H9 (cell line): ENCODE measurements around the gene DYRK1A. TPM values are rescaled to one million over a fixed set of nuclear protein-coding genes. Genes with fewer than 3 reads are reported as not detected.
A peak's percentile ranks its signal among the peaks of the same experiment; 100 is the strongest.

ENCODE experiments used
- DNase-seq: peaks from one replicate; pipeline ENCODE4 v3.0.0-alpha.2; 2017
- H2AFZ ChIP-seq: one replicate; pipeline ENCODE4 v1.6.1; 2013; ENCODE audit warnings: mild to moderate bottlenecking, low read length, control low read depth, moderate library complexity
- H2AK5ac ChIP-seq: 2 replicates; pipeline ENCODE4 v1.6.1; 2013; ENCODE audit warnings: low read length, control low read depth, mixed read lengths; ENCODE audit not compliant: insufficient read length
- H2BK120ac ChIP-seq: one replicate; pipeline ENCODE4 v1.6.1; 2013; ENCODE audit warnings: low read depth, mild to moderate bottlenecking, low read length, control low read depth, inconsistent platforms; ENCODE audit not compliant: poor library complexity, severe bottlenecking
- H2BK12ac ChIP-seq: 2 replicates; pipeline ENCODE4 v1.6.1; 2013; ENCODE audit warnings: low read length, control low read depth, mixed read lengths, low read depth; ENCODE audit not compliant: insufficient read length
- H2BK15ac ChIP-seq: 2 replicates; pipeline ENCODE4 v1.6.1; 2013; ENCODE audit warnings: low read depth, low read length, control low read depth
- H2BK20ac ChIP-seq: one replicate; pipeline ENCODE4 v1.6.1; 2013; ENCODE audit warnings: low read depth, mild to moderate bottlenecking, low read length, control low read depth, inconsistent platforms; ENCODE audit not compliant: poor library complexity, severe bottlenecking
- H2BK5ac ChIP-seq: 2 replicates; pipeline ENCODE4 v1.6.1; 2013; ENCODE audit warnings: low read length, control low read depth, mixed read lengths; ENCODE audit not compliant: insufficient read length
- H3K14ac ChIP-seq: 2 replicates; pipeline ENCODE4 v1.6.1; 2013; ENCODE audit warnings: low read length, control low read depth; ENCODE audit not compliant: insufficient read depth
- H3K18ac ChIP-seq: 2 replicates; pipeline ENCODE4 v1.6.1; 2013; ENCODE audit warnings: low read depth, mild to moderate bottlenecking, mixed read lengths, low read length, control low read depth; ENCODE audit not compliant: insufficient read length
- H3K23ac ChIP-seq: 2 replicates; pipeline ENCODE4 v1.6.1; 2013; ENCODE audit warnings: low read length, control low read depth, mixed read lengths, low read depth; ENCODE audit not compliant: insufficient read length
- H3K23me2 ChIP-seq: 2 replicates; pipeline ENCODE4 v1.6.1; 2013; ENCODE audit warnings: low read depth, mild to moderate bottlenecking, mixed read lengths, low read length, control low read depth; ENCODE audit not compliant: insufficient read length, poor library complexity, severe bottlenecking
- H3K27ac ChIP-seq: 2 replicates; pipeline ENCODE4 v1.5.1; 2013; ENCODE audit warnings: low read length, control low read depth, mixed read lengths, low read depth; ENCODE audit not compliant: insufficient read length
- H3K27me3 ChIP-seq: 2 replicates; pipeline ENCODE4 v1.6.1; 2013; ENCODE audit warnings: low read length, control low read depth, inconsistent platforms; ENCODE audit not compliant: insufficient read depth
- H3K4ac ChIP-seq: 2 replicates; pipeline ENCODE4 v1.6.1; 2013; ENCODE audit warnings: low read depth, mild to moderate bottlenecking, control low read depth, inconsistent platforms, low read length, moderate library complexity
- H3K4me1 ChIP-seq: 2 replicates; pipeline ENCODE4 v1.6.1; 2013; ENCODE audit warnings: low read length, control low read depth, inconsistent platforms; ENCODE audit not compliant: insufficient read depth
- H3K4me2 ChIP-seq: 2 replicates; pipeline ENCODE4 v1.6.1; 2013; ENCODE audit warnings: low read length, control low read depth, mixed read lengths; ENCODE audit not compliant: insufficient read length, insufficient read depth
- H3K56ac ChIP-seq: 2 replicates; pipeline ENCODE4 v1.6.1; 2013; ENCODE audit warnings: low read depth, mild to moderate bottlenecking, mixed read lengths, low read length, control low read depth; ENCODE audit not compliant: insufficient read length
- H3K79me1 ChIP-seq: 2 replicates; pipeline ENCODE4 v1.6.1; 2013; ENCODE audit warnings: low read depth, mild to moderate bottlenecking, moderate library complexity, low read length, control low read depth, inconsistent platforms; ENCODE audit not compliant: insufficient read depth, poor library complexity, severe bottlenecking
- H3K79me2 ChIP-seq: 2 replicates; pipeline ENCODE4 v1.6.1; 2013; ENCODE audit warnings: low read length, control low read depth, inconsistent platforms; ENCODE audit not compliant: insufficient read depth
- H3K9ac ChIP-seq: 2 replicates; pipeline ENCODE4 v1.6.1; 2013; ENCODE audit warnings: low read length, control low read depth, mixed read lengths; ENCODE audit not compliant: insufficient read length; ENCODE audit errors: extremely low read depth
- H3K9me3 ChIP-seq: one replicate; pipeline ENCODE4 v1.6.1; 2013; ENCODE audit warnings: low read depth, low read length, inconsistent platforms; ENCODE audit not compliant: control insufficient read depth
- H3T11ph ChIP-seq: one replicate; pipeline ENCODE4 v1.6.1; 2013; ENCODE audit warnings: mild to moderate bottlenecking, low read length, control low read depth, inconsistent platforms
- H4K20me1 ChIP-seq: one replicate; pipeline ENCODE4 v1.6.1; 2013; ENCODE audit not compliant: control insufficient read depth, insufficient read length, insufficient read depth
- H4K5ac ChIP-seq: 2 replicates; pipeline ENCODE4 v1.6.1; 2013; ENCODE audit warnings: low read depth, mild to moderate bottlenecking, mixed read lengths, low read length, control low read depth; ENCODE audit not compliant: insufficient read length
- H4K8ac ChIP-seq: replicated peaks from 2 replicates; pipeline ENCODE4 v1.6.1; 2013; ENCODE audit warnings: low read length, control low read depth, mixed read lengths, low read depth; ENCODE audit not compliant: insufficient read length
- H4K91ac ChIP-seq: 2 replicates; pipeline ENCODE4 v1.6.1; 2013; ENCODE audit warnings: low read depth, mild to moderate bottlenecking, moderate library complexity, mixed read lengths, low read length, control low read depth; ENCODE audit not compliant: insufficient read length
- H3K27ac Mint-ChIP-seq, 3 experiments: 2 replicates in 2 of 3; 3 replicates in 1 of 3; pipeline ENCODE4 v1.8.0; 2020 to 2021; ENCODE audit warnings: mixed read lengths in 3 of 3, mild to moderate bottlenecking in 1 of 3, moderate library complexity in 1 of 3
- H3K27me3 Mint-ChIP-seq: 2 replicates; pipeline ENCODE4 v1.8.0; 2021; ENCODE audit warnings: low read depth, mild to moderate bottlenecking, moderate library complexity, mixed read lengths
- H3K36me3 Mint-ChIP-seq, 3 experiments: 2 replicates in 2 of 3; 3 replicates in 1 of 3; pipeline ENCODE4 v1.8.0; 2020 to 2021; ENCODE audit warnings: low read depth in 3 of 3, mixed read lengths in 3 of 3; ENCODE audit not compliant: insufficient read depth in 1 of 3
- H3K4me1 Mint-ChIP-seq, 2 experiments: 2 replicates each; pipeline ENCODE4 v1.8.0; 2020; ENCODE audit warnings: mixed read lengths in 2 of 2
- H3K4me3 Mint-ChIP-seq, 2 experiments: 2 replicates in 1 of 2; 3 replicates in 1 of 2; pipeline ENCODE4 v1.8.0; 2020 to 2021; ENCODE audit warnings: mild to moderate bottlenecking in 2 of 2, mixed read lengths in 2 of 2, moderate library complexity in 1 of 2
- H3K9me3 Mint-ChIP-seq, 2 experiments: 2 replicates in 1 of 2; 3 replicates in 1 of 2; pipeline ENCODE4 v1.8.0; 2020; ENCODE audit warnings: mild to moderate bottlenecking in 2 of 2, mixed read lengths in 2 of 2, moderate library complexity in 1 of 2
- CTCF ChIP-seq: fragments of 200-600 bp; sonication (generic); conservative IDR thresholded peaks from 3 replicates; pipeline ENCODE4 v1.8.0; 2021; ENCODE audit warnings: antibody characterized with exemption, mild to moderate bottlenecking
- WGBS: extraction: QIAGEN DNeasy Blood & Tissue Kit; methylation state at CpG from one replicate; pipeline ENCODE4 v1.1.7; 2013; ENCODE audit warnings: missing lambda C conversion rate, low lambda C conversion rate, mixed read lengths; ENCODE audit not compliant: insufficient read length; ENCODE audit errors: extremely low coverage; 5-methylcytosine and 5-hydroxymethylcytosine counted together
- total RNA-seq: library from RNA; stranded (reverse); gene quantifications from 2 replicates; pipeline ENCODE4 v1.2.1, GENCODE V29; 2021

DYRK1A gene
- total RNA-seq, 1 experiment from 2014 or later = 73.6 TPM

- no peak overlapping the region for H2BK15ac ChIP-seq
- no peak overlapping the region for H2BK120ac ChIP-seq
- H3K4ac ChIP-seq = no peak overlapping the region
- H3K23me2 ChIP-seq = peaks cover 3% of the 10 kb centered on the region
- H2BK20ac ChIP-seq = no peak overlapping the region
- Mint-ChIP-seq H3K36me3 (no peaks in the 10 kb centered on the region; a peak in 1 of 7 replicates), H3K4me1 (peaks cover 14 to 21% of the 10 kb centered on the region in 2 experiments), H3K9me3 (no peaks in the 10 kb centered on the region; a peak in 1 of 5 replicates), H3K4me3 (no peak overlapping the region), H3K27me3 (peaks cover 14% of the 10 kb centered on the region), H3K27ac (no peak overlapping the region)
- no peak overlapping the region for H2AFZ ChIP-seq
- H3K9ac ChIP-seq = no peak overlapping the region
- no peak for DNase-seq
- peaks cover 4% of the 10 kb centered on the region; the same call in 1 of the 2 replicates for H3K4me1 ChIP-seq
- no peak overlapping the region for H2BK12ac ChIP-seq
- H3K79me2 ChIP-seq = no peaks in the 10 kb centered on the region
- H3K9me3 ChIP-seq = no peaks in the 10 kb centered on the region
- no peak overlapping the region for H3K4me2 ChIP-seq
- TF ChIP-seq CTCF = no peak
- no peak overlapping the region for H4K91ac ChIP-seq
- no peak overlapping the region for H2AK5ac ChIP-seq
- no peak overlapping the region for H3K23ac ChIP-seq
- no peaks in the 10 kb centered on the region for H4K20me1 ChIP-seq
- peak overlapping the region; percentile 14; the same call in 1 of the 2 replicates for H3K14ac ChIP-seq
- H4K8ac ChIP-seq = no peak overlapping the region
- H3K27ac ChIP-seq = no peak overlapping the region
- no peak overlapping the region for H3T11ph ChIP-seq
- H3K27me3 ChIP-seq = no peaks in the 10 kb centered on the region
- H3K56ac ChIP-seq = no peak overlapping the region
- H2BK5ac ChIP-seq = no peak overlapping the region
- no CpG with 5 or more reads among the region's 7 CpGs for WGBS
- H4K5ac ChIP-seq = no peak overlapping the region
- no peaks in the 10 kb centered on the region for H3K79me1 ChIP-seq
- no peak overlapping the region for H3K18ac ChIP-seq
Observed at GRCh38 chr21:37561506-37561905, 194.9 kb downstream of the DYRK1A start.
